GM12892 (cell line): ENCODE measurements around the gene KIRREL3.

ENCODE experiments used
- DNase-seq: peaks from one replicate; pipeline ENCODE4 v3.0.0; 2011; ENCODE audit not compliant: insufficient read length
- FAIRE-seq: peaks from 2 replicates; lab custom pipeline; 2011; peaks lifted over from hg19 to GRCh38; lab: Jason Lieb, UNC
- POLR2A ChIP-seq: IDR thresholded peaks from 2 replicates; pipeline ENCODE4 v1.6.1; 2011; ENCODE audit warnings: low read depth, low read length, control low read depth
- POLR2AphosphoS5 ChIP-seq: IDR thresholded peaks from 2 replicates; pipeline ENCODE4 v1.6.1; 2011; ENCODE audit warnings: low read depth, low read length, control low read depth
- TAF1 ChIP-seq: IDR thresholded peaks from 2 replicates; pipeline ENCODE4 v1.6.1; 2011; ENCODE audit warnings: low read depth, mild to moderate bottlenecking, control low read depth, low read length, borderline replicate concordance

KIRREL3 gene

GRCh38 chr11:126653040-126653439, 347.5 kb downstream of the KIRREL3 start:
- no peak for DNase-seq
- TF ChIP-seq TAF1: no peak
- TF ChIP-seq POLR2A: no peak
- TF ChIP-seq POLR2AphosphoS5: no peak
- no peak for FAIRE-seq

GRCh38 chr11:126647735-126648134, 352.8 kb downstream of the KIRREL3 start:
- DNase-seq (no peak), FAIRE-seq (no peak)
- TF ChIP-seq POLR2A (no peak), TAF1 (no peak), POLR2AphosphoS5 (no peak)

DNA sequence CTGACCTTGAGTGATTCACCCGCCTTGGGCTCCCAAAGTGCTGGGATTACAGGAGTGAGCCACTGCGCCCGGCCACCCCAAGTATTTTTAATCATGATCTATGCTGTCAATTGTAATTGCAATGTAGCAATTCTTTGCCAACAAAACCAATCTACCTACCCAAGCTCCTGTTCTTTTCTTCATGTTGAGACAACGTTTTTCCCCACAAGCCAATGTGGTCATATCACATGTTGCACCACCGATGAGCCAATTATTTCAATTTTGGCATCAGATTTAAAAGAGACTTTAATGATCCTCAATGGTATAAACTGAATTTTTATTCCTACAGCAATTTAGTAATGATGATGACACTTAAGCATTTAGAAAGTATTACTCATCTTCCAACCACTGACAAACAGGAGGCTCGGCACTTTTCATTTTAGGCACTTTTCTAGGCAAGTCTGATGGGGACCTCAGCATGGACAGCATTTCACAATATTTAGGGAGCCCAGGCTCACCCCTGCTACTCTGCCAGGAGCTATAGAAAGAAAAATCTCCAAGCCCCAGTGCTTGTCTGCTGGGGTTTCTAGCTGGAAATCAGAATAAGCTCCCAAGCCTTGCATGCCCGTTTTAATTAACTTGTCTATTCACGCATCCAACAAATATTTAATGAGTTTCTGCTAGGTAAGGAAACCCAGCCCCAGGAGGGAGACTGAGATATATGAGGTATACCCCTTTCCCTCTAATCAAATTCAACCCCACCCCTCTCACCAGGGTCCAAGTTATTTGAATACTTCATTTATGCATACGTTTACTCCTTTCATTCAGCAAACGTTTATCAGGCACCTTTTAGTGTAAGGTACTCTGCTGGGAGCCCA, 353.6 kb downstream of the KIRREL3 start:
- no peak for TF ChIP-seq POLR2A
- TF ChIP-seq POLR2AphosphoS5: no peak
- TF ChIP-seq TAF1: no peak
- no peak for DNase-seq
- FAIRE-seq: no peak

GRCh38 chr11:126645186-126645585, 355.4 kb downstream of the KIRREL3 start:
- no peak for FAIRE-seq
- no peak for TF ChIP-seq TAF1
- no peak for TF ChIP-seq POLR2AphosphoS5
- no peak for TF ChIP-seq POLR2A
- DNase-seq: no peak

GRCh38 chr11:126640186-126640585, 360.4 kb downstream of the KIRREL3 start:
- TF ChIP-seq TAF1 (no peak), POLR2A (no peak), POLR2AphosphoS5 (no peak)
- no peak for FAIRE-seq
- no peak for DNase-seq

GRCh38 chr11:126639692-126640091, 360.9 kb downstream of the KIRREL3 start:
- FAIRE-seq (no peak), DNase-seq (no peak)
- TF ChIP-seq TAF1 (no peak), POLR2A (no peak), POLR2AphosphoS5 (no peak)

DNA sequence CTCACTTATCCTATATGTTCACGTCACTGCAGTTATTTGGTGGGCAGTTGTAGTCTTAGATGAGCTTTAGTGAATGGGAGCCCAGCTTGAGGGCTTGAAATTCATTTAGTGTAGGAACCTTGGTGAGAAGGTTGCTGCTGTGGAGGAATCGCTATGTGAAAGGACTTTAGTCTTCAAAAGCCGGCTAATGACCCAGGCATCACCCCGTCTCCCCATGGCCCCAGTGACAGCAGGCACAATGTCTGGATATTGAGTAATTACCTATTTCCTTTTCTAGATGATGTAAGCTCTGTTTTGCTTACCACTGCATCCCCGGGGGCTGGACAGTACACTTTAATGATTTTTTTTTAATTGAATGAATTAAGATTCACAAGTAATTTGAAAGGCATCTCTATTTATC, 361.9 kb downstream of the KIRREL3 start:
- no peak for DNase-seq
- FAIRE-seq: no peak
- no peak for TF ChIP-seq TAF1
- TF ChIP-seq POLR2AphosphoS5: no peak
- TF ChIP-seq POLR2A: no peak

- FAIRE-seq (no peak), DNase-seq (no peak)
These were observed 362.8 kb downstream of the KIRREL3 start for GRCh38 chr11:126637795-126638175.

GRCh38 chr11:126636911-126637794, 363.4 kb downstream of the KIRREL3 start:
- no peak for FAIRE-seq
- TF ChIP-seq POLR2AphosphoS5: no peak
- TF ChIP-seq POLR2A: no peak
- TF ChIP-seq TAF1: no peak
- no peak for DNase-seq

More at GRCh38 chr11:126637795-126638175, 362.8 kb downstream of the KIRREL3 start:
- TF ChIP-seq POLR2AphosphoS5 (no peak), POLR2A (no peak), TAF1 (no peak)

DNA sequence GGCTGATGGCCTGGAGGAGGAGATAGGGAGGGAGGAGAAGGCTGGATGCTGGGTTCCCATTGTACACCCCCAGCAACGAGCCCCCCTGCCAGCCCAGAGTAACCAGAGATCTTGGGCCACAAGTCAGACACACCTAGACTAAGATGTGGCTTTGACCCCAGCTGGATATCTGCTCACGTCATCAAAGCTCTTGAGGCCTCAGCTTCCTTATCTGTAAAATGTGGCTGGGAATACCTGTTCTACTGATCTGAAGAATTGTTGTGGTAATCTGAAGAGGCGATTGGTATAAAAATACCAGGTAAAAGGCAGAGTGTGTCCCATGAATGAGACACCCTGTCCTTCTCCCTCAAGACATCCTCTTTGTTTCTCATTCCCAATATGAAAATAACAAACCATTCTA, 365.1 kb downstream of the KIRREL3 start:
- TF ChIP-seq POLR2A (no peak), TAF1 (no peak), POLR2AphosphoS5 (no peak)
- no peak for FAIRE-seq
- no peak for DNase-seq

- no peak for DNase-seq
- FAIRE-seq: no peak
- TF ChIP-seq POLR2A (no peak), TAF1 (no peak), POLR2AphosphoS5 (no peak)
These were observed 365.6 kb downstream of the KIRREL3 start for GRCh38 chr11:126634963-126635362.
